ENCODE results near the gene POU2F1. TPM values are rescaled to one million over a fixed set of nuclear protein-coding genes. Genes with fewer than 3 reads are reported as not detected.

POU2F1 gene
- total and polyA plus RNA-seq, 2 donors (not counting 3 experiments of a cell fraction or from before 2014, with no cell fraction given), result 6.0 to 12.9 TPM

DNA sequence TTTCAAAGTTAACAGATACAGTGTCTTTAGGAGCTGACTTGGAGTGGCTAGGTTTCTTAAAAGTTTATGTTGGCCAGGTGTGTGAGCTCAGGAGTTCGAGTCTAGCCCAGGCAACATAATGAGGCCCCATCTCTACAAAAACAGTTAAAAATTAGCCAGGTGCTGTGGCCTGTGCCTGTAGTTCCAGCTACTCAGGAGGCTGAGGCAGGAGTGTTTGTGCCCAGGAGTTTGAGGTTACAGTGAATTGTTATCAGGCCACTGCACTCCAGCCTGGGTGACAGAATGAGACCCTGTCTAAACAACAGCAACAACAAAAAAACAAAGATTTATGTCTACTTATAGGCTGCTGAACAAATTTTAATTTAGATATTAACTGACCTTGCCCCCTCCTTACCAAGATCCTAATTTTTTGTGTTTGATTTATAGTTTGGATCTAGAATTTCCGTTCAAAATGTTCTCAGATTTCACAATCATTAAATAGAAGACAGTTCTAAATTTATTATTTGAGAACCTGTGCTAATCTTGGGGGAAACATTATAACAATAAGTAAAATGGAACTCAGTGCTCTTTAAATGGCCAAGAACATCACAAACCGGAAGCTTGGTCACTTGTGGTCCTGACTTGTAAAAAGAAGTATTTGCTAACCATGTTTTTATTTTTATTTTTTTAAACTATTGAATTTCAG, 67.8 kb downstream of the POU2F1 start:
- POLR2A ChIA-PET, result no interaction called here
- Histone ChIP-seq H3K9me3 (replicated peaks; ENCODE audit: control insufficient read depth, insufficient read depth, low read length) (no peaks in the 10 kb centered on the region), H3K9me1 (replicated peaks; ENCODE audit: control insufficient read depth, extremely low read depth, insufficient read depth, low read length) (no peaks in the 10 kb centered on the region), H3K4me1 (ENCODE audit: control insufficient read depth, extremely low read depth, insufficient read depth, low read length) (peaks cover 10% of the 10 kb centered on the region), H3K4me3 (replicated peaks in 1 of 3; ENCODE audit: insufficient read depth in 1 of 3, low read depth in 1 of 3, low read length in 3 of 3) (no peak overlapping the region), H3K27me3 (ENCODE audit: control insufficient read depth in 2 of 2, insufficient read depth in 2 of 2, low read length in 2 of 2) (no peaks in the 10 kb centered on the region), H2AFZ (ENCODE audit: low read depth, low read length) (no peak overlapping the region), H3K27ac (ENCODE audit: insufficient read depth, low read depth, low read length) (no peak overlapping the region), H4K20me1 (replicated peaks; ENCODE audit: control insufficient read depth, extremely low read depth, insufficient read depth, low read length) (no peaks in the 10 kb centered on the region), H3K9ac (replicated peaks; ENCODE audit: extremely low read depth, insufficient read depth, low read length) (no peak overlapping the region), H3K79me2 (ENCODE audit: control insufficient read depth, insufficient read depth, low read length) (peaks cover 9% of the 10 kb centered on the region), H3K4me2 (ENCODE audit: insufficient read depth, low read length) (no peak overlapping the region), H3K36me3 (ENCODE audit: control insufficient read depth in 2 of 2, extremely low read depth in 1 of 2, insufficient read depth in 2 of 2, low read length in 2 of 2) (no peaks in the 10 kb centered on the region)
- CTCF ChIA-PET, result interaction anchor here (0.7 to 3.4 kb wide), 3 partner anchors 8 to 68 kb away, joined by 3 to 22 read pairs (median 4); partner anchors contain the start of gene POU2F1
- intact Hi-C loops (cut with micrococcal nuclease), result loop anchor here (2.0 kb wide), 1 partner anchor 14 kb away; no protein-coding TSS in a partner anchor
- TF ChIP-seq, protein P1, sequence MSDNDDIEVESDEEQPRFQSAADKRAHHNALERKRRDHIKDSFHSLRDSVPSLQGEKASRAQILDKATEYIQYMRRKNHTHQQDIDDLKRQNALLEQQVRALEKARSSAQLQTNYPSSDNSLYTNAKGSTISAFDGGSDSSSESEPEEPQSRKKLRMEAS (IDR thresholded peaks at IDR 0.05; ENCODE audit: insufficient read depth, insufficient read length), result no peak
- TF ChIP-seq MYC (IDR thresholded peaks at IDR 0.05; ENCODE audit: low read depth, low read length), result no peak
- TF ChIP-seq, protein P2, sequence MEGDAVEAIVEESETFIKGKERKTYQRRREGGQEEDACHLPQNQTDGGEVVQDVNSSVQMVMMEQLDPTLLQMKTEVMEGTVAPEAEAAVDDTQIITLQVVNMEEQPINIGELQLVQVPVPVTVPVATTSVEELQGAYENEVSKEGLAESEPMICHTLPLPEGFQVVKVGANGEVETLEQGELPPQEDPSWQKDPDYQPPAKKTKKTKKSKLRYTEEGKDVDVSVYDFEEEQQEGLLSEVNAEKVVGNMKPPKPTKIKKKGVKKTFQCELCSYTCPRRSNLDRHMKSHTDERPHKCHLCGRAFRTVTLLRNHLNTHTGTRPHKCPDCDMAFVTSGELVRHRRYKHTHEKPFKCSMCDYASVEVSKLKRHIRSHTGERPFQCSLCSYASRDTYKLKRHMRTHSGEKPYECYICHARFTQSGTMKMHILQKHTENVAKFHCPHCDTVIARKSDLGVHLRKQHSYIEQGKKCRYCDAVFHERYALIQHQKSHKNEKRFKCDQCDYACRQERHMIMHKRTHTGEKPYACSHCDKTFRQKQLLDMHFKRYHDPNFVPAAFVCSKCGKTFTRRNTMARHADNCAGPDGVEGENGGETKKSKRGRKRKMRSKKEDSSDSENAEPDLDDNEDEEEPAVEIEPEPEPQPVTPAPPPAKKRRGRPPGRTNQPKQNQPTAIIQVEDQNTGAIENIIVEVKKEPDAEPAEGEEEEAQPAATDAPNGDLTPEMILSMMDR (IDR thresholded peaks at IDR 0.05; ENCODE audit: extremely low read depth in 1 of 2, insufficient read depth in 1 of 2, low read depth in 1 of 2, low read length in 2 of 2), result no peak
- TF ChIP-seq POLR2AphosphoS5 (IDR thresholded peaks at IDR 0.05; ENCODE audit: insufficient read depth, low read depth, low read length), result no peak
- TF ChIP-seq GATA2 (IDR thresholded peaks at IDR 0.05; ENCODE audit: insufficient read depth, insufficient read length, low read depth, low read length), result no peak
- TF ChIP-seq JUN (IDR thresholded peaks at IDR 0.05; ENCODE audit: borderline replicate concordance, insufficient read depth, insufficient read length, low read depth), result no peak
- no peak for TF ChIP-seq POLR2A (IDR thresholded peaks at IDR 0.05; ENCODE audit: low read depth, low read length)
- no peak for TF ChIP-seq FOS (IDR thresholded peaks at IDR 0.05; ENCODE audit: borderline replicate concordance, insufficient read depth, low read length)
- TF ChIP-seq EZH2 (IDR thresholded peaks at IDR 0.05; ENCODE audit: borderline replicate concordance, low read depth, low read length, severe bottlenecking), result no peak
- dilution Hi-C loops (cut with MboI; ENCODE audit: extremely low pct_ligation_motif_present, low sequenced_read_pairs), result no loop called here
- no peak for FAIRE-seq
- BruUV-seq (replicated peaks), result no TSS peak
- no peak for DNase-seq (ENCODE audit: low read depth, low spot score)
